ENCODE results near the gene CD72.

- TF ChIP-seq CTCF (conservative IDR thresholded peaks at IDR 0.05; ENCODE audit: low read length) (no peak), EZH2phosphoT487 (IDR thresholded peaks at IDR 0.05; ENCODE audit: borderline replicate concordance, low read depth, low read length) (no peak)
These were observed 47.3 kb downstream of the CD72 start for GRCh38 chr9:35570709-35571504.
